ENCODE data around the gene PRELID3B.

Gene PRELID3B

DNA sequence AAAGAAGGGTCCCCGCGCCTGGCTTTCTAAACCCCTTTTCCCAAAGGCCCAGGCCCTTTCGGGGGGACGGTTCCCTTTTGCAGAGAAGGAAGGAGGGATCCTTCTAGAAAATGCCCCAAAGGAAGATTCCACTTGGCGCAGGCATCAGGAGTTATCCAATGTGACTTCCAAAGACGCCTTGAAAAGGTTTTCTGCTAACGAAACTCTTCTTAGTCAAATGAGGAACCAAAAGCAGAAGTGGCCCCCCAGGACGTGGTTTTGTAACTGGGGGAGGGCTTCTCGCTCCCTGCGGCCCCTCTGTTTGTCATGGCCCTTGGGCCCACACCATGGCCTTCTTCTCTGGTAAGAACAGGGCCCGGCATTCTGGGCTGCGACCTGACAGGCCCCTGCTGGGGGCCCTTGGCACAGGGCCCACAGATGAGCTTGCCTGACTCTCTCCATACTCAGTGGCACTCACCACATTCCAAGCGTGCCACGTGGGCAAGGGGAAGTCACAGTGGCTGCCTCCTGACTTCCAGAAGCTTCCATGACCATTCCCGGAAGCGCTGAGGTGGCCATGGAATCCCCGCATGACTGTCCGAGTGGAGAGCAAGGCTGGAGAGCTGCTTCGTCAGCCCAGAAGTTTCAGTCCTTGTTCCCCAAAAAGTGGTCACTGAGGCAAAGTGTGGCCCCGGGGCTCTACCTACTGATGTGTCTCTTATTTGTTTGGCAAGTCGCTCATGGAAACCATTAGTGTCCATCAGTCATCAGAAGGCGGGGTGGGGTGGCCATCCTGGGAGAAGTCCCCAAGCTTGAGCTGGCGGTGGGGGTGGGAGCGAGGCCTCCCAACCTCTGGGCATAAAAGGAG lies 34.7 kb downstream of the PRELID3B start:
- no peak for DNase-seq

DNA sequence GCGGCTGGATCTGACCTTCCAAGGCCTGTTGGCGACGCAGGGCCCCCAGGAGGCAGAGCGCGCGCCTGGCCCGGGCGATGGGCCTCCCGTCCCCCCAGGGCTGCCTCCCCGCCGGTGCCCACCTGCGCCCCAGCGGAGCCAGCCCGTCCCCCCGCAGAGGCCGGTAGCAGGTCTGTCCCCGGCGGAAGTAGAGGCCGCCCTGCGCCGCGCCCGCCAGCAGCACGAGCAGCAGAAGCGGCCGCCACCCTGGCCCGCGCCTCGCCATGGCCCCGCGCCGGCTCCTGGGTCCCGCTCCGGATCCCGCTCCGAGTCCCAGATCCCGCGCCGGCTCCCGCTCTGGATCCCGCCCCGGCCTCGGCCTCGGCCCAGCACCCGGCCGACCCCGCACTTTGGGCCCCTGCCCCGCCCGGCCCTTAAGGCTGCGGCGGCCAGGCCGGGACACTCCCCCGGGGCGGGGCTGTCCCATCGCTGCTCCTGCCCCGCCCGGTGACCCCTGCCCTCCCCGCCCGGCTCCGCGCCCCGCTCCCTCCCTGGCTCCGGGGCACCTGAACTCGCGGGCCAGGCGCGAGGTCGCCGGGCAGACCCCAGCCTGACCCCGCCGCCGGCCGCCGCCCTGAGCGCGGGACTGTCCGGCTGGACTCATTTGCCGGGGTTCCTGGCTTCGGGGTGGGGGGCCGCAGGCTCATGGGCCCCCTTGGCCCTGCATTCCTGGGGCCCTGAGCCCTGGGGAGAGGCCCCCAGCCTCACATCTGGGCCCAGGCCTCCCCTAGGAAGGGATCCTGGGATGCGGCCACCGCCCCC lies 35.5 kb downstream of the PRELID3B start, which contains the start of gene CTSZ:
CTSZ (minus strand) TSS at position 391 of the 801 bp plus-strand sequence; CDS start at position 265, 126 bp downstream.
- DNase-seq: peak; percentile 33

DNA sequence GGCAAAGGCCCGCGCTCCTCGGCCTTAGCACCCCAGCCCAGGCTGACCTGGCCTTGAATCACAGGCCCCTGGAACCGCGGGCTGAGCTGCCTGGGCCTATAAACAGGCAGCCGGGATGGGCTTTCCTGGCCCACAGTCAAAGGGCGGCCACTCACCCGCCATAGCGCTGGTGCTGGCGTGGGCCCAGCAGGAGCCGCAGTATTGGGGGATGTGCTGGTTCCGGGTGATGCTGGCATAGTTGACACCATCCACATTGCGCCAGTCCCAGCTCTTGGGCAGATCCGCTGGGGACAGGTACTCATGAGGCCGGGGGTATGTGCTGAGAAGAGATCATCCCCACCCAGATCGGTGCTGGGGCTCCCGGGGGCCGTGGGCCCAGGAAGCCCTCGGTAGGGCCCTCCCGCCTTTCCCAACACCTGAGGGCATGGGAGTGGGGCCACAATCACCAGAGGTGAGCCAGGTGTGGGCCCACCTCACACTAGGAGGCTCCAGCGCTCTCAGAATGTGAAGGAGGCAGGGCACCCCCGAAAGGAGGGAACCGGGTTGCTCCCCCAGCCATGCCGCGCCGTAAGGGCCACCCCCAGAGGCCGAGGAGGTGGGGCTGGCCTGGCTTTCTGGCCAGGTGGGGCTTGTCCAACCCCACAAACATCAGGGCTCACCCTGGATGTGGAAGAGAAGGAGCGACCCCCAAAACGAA lies 36.3 kb downstream of the PRELID3B start:
- no peak for DNase-seq

DNA sequence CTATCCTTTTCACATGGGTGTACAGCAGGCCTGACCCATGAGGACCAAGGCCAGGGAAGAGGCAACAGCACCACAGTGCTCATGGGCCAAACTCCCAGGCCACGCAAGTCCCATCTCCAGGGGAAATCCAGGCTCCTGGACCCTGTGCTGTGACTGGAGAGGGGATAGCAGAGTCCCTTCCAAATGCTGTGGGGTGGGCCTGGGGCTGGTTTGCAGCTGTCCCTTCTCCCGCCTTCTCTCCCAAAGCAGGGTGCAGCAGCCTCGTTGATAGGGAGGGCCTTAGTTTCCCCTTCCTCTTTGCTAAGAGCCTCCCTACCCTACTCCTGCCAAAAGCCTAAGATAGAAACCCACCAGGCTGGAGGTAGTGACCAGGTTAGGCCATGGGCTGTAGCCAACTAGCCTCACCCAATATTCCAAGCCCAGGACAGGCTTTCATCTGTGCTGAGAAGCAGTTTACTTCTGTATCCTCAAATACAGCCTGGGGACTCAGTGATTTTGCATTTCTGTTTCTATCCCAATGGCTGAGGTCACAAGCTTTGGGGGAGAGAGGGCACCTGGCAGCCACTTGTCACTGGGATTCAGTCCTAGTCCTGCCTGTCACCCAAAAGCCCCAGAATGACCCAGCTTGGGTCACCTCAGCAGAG lies 36.9 kb downstream of the PRELID3B start:
- DNase-seq: no peak

DNA sequence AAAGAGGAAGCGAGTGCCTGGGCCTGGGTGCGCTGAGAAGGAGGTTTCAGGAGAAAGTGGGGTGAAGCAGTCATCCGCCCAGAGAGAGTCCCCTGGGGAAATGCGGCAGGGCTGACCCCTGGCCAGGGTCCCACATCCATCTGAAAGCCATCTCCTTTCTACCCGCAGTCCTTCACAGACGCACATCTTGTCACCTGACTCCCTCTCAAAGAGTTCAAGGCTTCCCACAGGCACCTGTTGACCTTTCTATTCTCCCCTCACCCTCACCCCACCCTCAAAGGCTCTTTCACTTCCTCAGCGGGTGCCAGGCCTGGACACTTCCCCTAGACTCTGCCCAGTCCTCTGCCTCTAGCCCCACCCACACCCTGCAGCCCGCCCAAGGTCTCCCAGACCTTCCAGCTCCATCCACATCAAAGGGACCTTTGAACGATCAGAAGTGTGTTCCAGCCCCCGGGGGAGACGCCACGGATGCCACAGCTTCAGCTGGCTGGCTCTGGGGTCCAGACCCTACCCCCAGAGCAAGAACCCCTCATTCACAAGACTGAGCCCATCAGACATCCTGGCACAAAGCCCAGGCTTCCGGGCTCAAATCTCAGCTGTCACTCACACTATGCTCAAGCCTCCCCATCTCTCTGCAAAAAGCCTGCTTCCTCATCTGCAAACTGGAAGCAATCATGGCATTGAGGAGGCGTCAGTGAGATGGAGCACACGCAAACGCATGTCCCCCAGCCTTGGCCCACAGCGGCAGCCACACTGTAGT lies 37.6 kb downstream of the PRELID3B start:
- peak; percentile 43 for DNase-seq

DNA sequence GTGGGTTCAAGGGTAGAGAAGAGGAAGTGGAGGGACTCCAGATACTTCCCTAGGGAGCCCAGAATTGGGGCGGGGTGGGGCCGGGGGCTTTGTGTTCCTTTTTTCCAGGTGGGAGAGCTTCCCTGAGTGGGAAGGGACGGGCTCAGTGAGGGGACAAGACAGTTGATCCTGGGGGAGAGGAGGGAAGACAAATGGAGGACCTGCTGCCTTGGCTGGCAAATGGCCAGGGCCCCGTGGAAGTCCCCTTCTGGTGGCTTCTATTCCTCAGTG lies 38.2 kb downstream of the PRELID3B start:
- peak; percentile 55 for DNase-seq

DNA sequence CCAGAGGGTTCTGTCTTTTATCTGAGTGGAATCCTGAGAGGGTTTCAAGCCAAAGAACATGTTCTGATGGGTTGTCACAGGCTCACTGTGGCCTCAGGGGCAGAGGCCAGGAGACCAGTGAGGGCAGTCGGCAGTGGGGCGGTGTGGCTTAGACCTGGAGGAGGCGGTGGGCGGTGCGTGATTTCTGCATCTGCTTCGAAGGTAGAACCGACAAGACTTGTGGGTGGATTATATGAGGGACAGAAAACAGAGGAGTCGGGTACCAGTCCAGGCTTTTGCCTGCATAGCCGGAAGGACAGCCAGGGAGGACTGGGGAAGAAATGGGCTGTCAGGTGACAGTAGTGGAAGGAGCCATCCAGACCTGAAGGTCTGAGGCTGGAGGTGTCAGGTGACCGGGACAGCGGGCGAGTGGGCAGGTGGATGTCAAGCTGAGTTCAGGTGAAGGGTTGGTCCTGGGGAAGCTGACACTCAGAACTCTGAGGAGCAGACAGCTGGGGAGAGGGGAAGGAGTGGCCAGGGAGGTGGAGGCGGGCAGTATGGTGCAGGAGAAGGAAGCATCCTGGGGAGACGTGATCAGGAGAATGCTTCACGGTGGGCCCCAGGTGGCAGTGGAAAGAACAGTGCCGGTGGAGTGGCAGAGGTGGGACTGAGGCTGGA lies 38.6 kb downstream of the PRELID3B start:
- no peak for DNase-seq

DNA sequence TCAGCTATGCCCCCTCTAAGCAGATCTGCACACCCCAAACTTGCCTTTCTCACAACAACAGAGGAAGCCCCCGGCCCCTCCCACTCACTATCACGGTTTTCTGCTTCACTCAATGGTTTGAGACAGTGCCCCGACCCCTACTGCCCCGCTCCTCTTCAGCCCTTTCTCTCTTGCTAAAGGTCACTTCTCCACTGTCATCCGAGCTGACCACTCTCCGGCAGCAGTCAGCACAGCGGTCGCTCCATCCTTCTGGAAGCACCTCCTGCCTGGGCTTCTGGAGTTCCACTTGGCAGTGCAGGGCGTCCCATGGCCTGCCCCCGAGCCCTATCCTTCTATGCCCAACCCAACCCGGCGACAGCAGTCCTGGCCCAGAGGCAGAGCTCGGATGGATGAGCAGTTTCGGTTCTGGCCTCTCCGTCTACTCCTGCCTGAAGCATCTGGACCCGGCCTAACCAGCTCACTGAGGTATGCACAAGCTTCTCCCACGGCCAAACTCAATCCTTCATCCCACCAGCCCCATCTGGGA lies 39.6 kb downstream of the PRELID3B start:
- no peak for DNase-seq

DNA sequence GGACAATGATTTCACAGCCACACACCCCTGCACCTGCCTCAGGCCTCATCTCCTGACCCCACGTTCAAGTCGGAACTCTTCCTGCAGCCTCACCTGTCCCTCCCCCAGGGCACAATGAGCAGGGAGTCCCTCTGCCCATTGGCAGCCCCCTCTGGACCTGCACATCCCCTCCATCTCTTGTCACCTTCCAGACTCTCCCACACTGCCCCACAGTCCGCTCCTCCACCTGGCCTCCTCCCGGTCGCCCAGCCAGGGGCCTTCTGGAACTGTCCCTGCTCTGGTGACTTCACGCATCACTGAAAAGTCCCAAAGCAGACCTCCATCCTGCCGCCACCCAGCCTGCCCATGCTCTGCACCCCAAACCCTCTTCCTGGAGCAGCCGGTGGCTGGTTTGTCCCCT lies 40.2 kb downstream of the PRELID3B start:
- no peak for DNase-seq

DNA sequence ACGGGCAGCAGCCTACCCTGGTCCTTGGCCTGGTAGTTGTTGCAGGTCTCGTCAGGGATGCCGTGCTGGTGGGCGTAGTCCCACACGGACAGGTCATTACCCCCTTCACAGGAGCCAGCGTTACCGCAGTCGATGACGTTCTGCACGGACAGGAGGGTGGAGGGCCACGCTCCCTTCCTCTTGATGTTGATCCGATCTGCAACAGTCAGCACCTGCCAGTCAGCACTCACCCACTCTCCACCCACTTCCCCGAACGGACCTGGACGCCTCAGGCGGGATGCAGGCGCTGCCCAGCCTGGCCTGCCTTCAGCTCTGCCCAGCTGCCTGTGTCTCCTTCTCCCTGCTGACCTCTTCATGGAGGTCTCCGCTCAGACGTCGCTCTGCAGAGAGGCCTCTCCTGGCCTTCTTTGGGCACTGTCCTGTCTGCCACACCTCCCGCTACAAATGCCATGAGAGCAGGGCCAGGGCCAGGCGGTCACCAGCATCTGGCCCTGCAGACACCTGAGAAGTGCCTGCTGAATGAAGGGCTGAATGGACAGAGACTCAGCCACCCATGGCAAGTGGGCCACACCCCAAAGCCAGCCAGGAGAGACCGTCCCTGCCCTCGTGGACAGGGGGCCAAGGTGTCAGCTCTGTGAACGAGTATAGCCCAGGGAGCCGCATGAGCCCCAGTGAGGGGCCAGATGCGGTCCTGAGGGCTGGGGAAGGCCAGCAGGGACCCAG lies 41.0 kb downstream of the PRELID3B start:
- DNase-seq: no peak

DNA sequence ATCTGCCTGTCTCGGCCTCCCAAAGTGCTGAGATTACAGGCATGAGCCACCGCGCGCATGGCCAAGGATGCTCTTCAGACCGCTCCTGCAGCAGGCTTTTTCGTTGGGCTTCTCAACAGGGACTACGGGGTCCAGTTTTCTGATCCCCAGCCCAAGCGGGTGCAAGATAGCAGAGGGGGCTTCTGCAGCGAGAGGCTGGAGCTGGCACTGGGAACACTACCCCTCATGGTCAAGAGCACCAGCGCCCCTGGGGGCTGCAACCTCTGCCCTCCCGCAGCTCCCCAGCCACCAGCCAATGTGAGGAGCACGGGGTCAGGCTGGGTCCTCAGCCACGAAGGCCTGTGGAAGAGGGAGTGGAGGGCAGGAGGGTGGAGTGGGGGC lies 41.5 kb downstream of the PRELID3B start:
- no peak for DNase-seq

DNA sequence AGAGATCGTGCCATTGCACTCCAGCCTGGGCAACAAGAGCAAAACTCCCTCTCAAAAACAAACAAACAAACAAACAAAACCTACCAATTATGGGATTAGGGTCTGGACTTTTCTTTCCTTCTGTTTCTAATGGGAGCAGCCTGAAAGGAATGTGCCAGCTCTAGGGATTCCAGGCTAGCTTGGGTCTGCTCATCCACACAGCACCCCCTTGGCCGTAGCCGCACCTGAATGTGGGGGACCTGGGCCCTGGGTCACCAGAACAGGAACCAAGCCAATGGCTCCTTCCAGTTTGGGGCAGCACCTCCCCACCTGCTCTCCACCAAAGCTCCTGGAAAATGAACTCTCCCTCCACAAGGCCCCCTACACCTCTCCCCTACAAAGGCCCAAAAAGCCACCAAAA lies 42.3 kb downstream of the PRELID3B start:
- DNase-seq: no peak

DNA sequence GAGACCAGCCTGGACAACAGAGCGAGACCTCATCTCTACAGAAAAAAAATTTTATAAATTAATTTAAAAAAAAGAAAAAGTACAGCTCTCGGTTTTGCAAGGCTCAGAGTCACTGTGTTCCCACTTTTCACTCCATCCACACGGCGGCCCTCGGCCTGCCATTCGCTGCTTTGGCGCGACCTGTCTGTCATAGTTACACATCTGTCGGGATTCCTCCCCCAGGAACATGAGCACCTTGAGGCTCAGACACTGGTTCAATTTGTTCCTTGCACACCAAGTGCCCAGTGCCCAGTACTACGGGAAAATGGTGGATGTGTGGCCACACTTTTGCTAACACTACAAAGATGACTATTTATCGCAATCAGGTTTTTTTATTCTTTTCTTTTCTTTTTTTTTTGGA lies 43.9 kb downstream of the PRELID3B start:
- DNase-seq: no peak

DNA sequence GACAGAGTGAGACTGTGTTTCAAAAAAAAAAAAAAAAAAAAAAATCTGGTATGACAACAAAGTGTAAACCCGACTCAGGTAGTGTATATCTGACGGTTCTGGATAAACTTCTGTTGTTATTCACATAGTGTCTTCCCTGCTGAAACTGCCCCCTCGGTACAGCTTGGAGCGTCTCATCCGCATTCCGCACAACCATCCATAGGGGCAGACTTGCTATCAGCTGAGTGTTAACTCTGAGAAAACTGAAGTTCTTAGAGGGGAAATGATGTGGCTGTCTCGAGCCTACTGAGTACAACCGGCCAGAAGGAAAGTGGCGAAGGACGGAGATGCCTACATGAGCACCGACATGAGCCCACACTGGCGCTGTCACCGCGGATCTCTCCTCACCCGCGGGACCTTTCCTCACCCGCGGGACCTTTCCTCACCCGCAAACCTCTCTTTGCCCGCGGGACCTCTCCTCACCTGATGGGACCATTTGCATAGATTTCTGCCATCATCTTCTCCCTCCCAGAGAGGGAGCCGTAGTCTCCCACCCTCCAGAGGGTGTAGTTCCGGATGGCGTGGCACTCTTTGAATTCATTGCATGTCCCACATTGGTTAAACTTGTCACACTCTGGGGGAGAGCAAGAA lies 45.3 kb downstream of the PRELID3B start:
- DNase-seq: no peak

DNA sequence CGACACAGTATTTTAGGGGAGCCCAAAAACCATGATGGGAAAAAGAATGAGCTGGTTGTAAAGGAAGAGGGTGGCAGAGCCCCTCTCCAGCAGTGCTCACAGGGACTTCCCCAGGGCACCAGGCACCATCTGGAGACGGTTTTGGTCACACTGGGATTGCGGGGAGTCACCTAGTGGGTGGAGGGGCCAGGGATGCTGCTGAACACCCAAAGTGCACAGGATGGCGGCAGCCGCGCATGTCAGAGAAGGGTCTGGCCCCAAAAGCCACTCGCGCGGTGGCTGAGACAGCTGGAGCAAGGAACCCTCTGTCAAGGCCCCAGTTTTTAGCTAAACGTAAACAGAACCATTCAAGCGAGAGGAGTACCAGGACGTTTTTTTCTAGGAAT lies 46.4 kb downstream of the PRELID3B start:
- no peak for DNase-seq

DNA sequence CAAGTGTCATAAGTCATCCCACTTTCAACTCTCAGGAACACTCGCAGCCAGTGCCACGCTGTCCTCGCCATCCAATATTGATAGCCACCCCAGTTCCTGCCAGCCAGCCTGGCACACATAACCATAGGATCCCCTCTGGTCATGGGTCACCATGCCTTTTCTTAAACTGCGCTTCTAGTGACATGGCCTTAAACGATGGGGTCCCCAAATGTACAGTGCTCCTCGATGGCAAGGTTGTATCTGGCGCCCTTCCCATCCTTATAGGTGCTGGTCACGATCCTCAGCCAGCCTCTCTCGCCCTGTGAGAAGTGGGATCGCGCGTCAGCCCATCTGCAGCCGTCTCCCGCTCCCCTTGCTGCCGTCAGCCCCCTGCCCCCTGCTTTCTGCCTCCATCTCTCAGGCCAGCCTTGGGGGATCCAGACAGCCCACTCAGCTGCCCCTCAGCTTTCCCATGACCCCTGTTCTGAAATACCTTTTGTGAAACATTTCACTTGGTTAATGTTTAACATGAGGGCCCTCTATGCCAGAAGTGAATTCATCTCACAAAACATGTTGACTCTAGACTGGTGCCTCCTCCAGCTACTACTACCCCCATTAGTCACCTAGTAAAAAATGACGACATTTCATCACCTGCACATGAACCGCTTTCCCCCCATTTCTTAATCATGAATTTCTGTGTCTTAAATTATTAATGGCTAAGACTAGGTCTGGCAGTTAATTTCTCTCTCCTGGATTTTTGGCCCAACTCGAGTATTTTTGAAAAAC lies 46.9 kb downstream of the PRELID3B start:
- no peak for DNase-seq

DNA sequence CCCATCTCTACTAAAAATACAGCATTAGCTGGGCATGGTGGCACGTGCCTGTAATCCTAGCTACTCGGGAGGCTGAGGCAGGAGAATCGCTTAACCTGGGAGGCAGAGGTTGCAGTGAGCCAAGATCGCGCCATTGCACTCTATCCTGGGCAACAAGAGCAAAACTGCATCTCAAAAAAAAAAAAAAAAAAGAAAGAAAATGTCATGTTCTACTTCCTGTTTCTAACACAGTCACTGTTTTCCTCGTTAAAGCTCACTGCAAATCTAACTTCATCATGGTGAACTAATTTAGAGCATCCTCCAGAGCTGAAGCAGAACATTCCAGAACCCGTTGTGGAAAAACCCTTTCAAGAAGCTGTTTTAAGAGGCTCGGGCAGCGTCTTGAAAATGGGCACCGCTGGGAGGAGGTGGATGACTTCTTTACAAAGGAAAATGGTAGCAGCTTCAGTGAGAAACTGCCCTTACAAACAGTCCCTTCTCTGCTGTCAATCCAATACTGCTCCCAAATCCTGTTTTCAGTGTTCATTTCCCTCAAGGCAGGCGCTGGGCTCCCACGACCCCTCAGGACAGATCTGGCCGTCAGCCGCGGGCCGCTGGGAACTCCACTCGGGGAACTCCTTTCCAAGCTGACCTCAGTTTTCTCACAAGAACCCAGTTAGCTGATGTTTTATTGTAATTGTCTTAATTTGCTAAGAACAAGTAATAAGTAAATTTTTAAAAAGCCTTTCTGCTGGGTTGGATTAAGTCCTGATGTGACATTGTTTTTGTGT lies 48.0 kb downstream of the PRELID3B start:
- DNase-seq: no peak

DNA sequence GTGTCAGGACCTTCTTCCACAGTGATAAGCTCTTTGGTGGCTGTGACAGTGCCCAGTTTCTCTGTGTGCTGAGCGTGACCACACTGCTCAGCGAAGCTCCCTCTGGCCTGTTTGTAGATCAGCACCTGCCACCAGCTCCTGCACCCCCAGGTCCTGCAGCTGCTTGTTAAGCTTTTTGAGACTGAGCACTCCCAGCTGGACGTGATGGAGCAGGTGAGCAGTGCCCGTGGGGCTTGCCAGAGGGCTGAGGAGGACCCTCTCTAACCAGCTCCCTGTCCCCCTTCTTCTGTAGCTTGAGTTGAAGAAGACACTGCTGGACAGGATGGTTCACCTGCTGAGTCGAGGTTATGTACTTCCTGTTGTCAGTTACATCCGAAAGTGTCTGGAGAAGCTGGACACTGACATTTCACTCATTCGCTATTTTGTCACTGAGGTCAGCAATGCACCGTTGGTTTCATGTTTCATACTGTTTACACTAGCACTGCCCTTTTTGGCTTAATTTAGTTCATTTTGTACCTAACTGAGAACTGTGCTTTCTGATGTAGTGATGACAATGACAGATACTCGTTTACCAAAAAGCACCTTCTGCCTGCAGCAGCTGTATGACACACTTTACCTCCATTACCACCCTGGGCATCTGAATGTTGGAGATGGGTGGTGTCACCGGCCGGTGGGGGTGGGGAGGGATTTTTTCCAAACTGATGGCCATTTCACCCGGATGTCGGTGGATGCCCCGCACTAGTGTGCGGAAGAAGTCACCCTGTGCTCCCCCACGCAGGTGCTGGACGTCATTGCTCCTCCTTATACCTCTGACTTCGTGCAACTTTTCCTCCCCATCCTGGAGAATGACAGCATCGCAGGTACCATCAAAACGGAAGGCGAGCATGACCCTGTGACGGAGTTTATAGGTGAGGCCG lies 49.0 kb downstream of the PRELID3B start:
- no peak for DNase-seq

All from central memory CD4-positive, alpha-beta T cell (primary cell).